Natural killer cell (primary cell): ENCODE data around the gene CNOT1. TPM values are rescaled to one million over a fixed set of nuclear protein-coding genes. Genes with fewer than 3 reads are reported as not detected.

Experiments used
- ATAC-seq, 3 donors: fragments of 150-1000 bp in 2 of 3; fragments of 200-7000 bp in 1 of 3; cut with Tn5 transposase; 1 replicate in 1 of 3; 2 replicates in 2 of 3; pipeline ENCODE4 v1.10.0; 2021; ENCODE audit warnings: mild to moderate bottlenecking in 2 of 3, moderate library complexity in 2 of 3
- DNase-seq, 2 donors: peaks; one replicate each; pipeline versions ENCODE4 v3.0.0 to v3.0.0-alpha.2; 2013 to 2021; ENCODE audit warnings: mixed read lengths in 1 of 2
- H3K27ac ChIP-seq: one replicate; pipeline ENCODE4 v1.5.1; 2013; ENCODE audit warnings: mild to moderate bottlenecking, low read length
- H3K27me3 ChIP-seq: one replicate; pipeline ENCODE4 v1.6.1; 2013; ENCODE audit warnings: low read length; ENCODE audit not compliant: control insufficient read depth, insufficient read depth
- H3K36me3 ChIP-seq: one replicate; pipeline ENCODE4 v1.6.1; 2013; ENCODE audit warnings: low read length; ENCODE audit not compliant: control insufficient read depth, insufficient read depth
- H3K4me1 ChIP-seq: one replicate; pipeline ENCODE4 v1.6.1; 2013; ENCODE audit warnings: low read length; ENCODE audit not compliant: control insufficient read depth, insufficient read depth
- H3K4me3 ChIP-seq: one replicate; pipeline ENCODE4 v1.5.1; 2013; ENCODE audit warnings: low read length
- H3K9me3 ChIP-seq: one replicate; pipeline ENCODE4 v1.6.1; 2013; ENCODE audit warnings: low read length; ENCODE audit not compliant: control insufficient read depth, insufficient read depth
- H3K27ac Mint-ChIP-seq, 2 donors: one replicate each; pipeline ENCODE4 v1.8.0; 2022; ENCODE audit warnings: mild to moderate bottlenecking in 2 of 2, mixed read lengths in 2 of 2, moderate library complexity in 1 of 2
- H3K27me3 Mint-ChIP-seq, 2 donors: one replicate each; pipeline ENCODE4 v1.8.0; 2022; ENCODE audit warnings: low read depth in 2 of 2, mixed read lengths in 2 of 2
- H3K36me3 Mint-ChIP-seq: one replicate; pipeline ENCODE4 v1.8.0; 2022; ENCODE audit warnings: mixed read lengths
- H3K4me1 Mint-ChIP-seq, 2 donors: one replicate each; pipeline ENCODE4 v1.8.0; 2022; ENCODE audit warnings: mixed read lengths in 2 of 2
- H3K4me3 Mint-ChIP-seq: one replicate; pipeline ENCODE4 v1.8.0; 2022; ENCODE audit warnings: mild to moderate bottlenecking, moderate library complexity, mixed read lengths
- H3K9me3 Mint-ChIP-seq, 2 donors: one replicate each; pipeline ENCODE4 v1.8.0; 2022; ENCODE audit warnings: mixed read lengths in 2 of 2
- WGBS: methylation state at CpG from one replicate; pipeline ENCODE4 v1.1.7; 2013; ENCODE audit warnings: missing lambda C conversion rate; ENCODE audit not compliant: insufficient coverage; 5-methylcytosine and 5-hydroxymethylcytosine counted together
- intact Hi-C: fragments of 100-400 bp; cut with micrococcal nuclease; formaldehyde crosslinking; loops from one replicate; pipeline ENCODE4 v1.14.2; 2022
- total RNA-seq, 4 donors: library from RNA; stranded (reverse); fragments of 120-200 nt in 1 of 4; gene quantifications; one replicate each; pipeline versions ENCODE4 v1.2.3 to v1.2.4, GENCODE V29; 2013 to 2022
- TF ChIP-seq, protein P1 (sequence below): fragments of 200-600 bp; IDR thresholded peaks from one replicate; pipeline ENCODE4 v1.8.0; 2022; ENCODE audit warnings: antibody characterized with exemption

CNOT1 gene
- total RNA-seq, 3 donors from 2014 or later (not counting 1 experiment from before 2014, with no cell fraction given) = 242 to 275 (median 249) TPM

GRCh38 chr16:58586340-58587030, 43.1 kb downstream of the CNOT1 start:
- no peak for DNase-seq
- Histone ChIP-seq H3K9me3 (no peaks in the 10 kb centered on the region), H3K4me3 (no peak overlapping the region), H3K27me3 (no peaks in the 10 kb centered on the region), H3K27ac (no peak overlapping the region), H3K4me1 (peaks cover 4% of the 10 kb centered on the region), H3K36me3 (peaks cover 71% of the 10 kb centered on the region)
- no peak for ATAC-seq
- Mint-ChIP-seq H3K4me1 (peaks cover 18% of the 10 kb centered on the region in 2 donors), H3K9me3 (no peaks in the 10 kb centered on the region), H3K27me3 (no peaks in the 10 kb centered on the region), H3K27ac (peak overlapping the region; percentile 68 to 73), H3K4me3 (no peak overlapping the region), H3K36me3 (peaks cover 10% of the 10 kb centered on the region)
- intact Hi-C loops = no loop called here
- 96% methylated on average over 7 of the region's 7 CpGs for WGBS
- TF ChIP-seq, protein P1, sequence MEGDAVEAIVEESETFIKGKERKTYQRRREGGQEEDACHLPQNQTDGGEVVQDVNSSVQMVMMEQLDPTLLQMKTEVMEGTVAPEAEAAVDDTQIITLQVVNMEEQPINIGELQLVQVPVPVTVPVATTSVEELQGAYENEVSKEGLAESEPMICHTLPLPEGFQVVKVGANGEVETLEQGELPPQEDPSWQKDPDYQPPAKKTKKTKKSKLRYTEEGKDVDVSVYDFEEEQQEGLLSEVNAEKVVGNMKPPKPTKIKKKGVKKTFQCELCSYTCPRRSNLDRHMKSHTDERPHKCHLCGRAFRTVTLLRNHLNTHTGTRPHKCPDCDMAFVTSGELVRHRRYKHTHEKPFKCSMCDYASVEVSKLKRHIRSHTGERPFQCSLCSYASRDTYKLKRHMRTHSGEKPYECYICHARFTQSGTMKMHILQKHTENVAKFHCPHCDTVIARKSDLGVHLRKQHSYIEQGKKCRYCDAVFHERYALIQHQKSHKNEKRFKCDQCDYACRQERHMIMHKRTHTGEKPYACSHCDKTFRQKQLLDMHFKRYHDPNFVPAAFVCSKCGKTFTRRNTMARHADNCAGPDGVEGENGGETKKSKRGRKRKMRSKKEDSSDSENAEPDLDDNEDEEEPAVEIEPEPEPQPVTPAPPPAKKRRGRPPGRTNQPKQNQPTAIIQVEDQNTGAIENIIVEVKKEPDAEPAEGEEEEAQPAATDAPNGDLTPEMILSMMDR = no peak

DNA sequence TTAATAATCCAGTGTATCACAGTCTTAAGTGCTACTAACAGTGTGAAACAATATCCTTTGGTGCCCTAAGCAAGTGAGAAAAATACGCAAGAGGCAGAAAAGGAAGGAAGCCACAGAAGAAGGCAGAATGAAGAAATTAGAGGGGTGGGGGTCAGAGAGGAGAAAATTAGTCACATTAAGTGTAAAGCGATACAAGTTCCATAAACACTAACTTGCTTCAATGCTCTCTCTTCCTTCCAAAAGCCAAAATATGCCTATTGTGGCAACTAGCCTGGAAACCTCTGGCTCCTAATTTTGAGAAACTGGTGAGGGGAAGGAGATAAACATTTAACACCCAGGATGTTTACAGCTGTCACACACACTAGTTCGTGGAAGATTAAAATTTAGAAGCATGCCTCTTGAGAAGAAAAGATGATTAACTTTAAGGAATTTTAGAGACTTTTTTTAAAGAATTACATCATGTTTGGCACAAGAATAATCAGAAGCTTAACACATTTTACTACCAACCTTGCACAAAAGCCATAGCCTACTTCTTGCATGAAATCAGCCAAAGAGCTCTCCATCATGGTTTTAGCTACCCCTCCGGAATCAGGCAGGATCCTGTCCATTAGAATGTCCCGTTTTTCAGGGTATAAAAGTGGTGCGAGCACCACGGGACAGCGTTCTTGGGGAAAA, 44.7 kb downstream of the CNOT1 start:
- H3K27ac ChIP-seq = no peak overlapping the region
- Mint-ChIP-seq H3K9me3 (no peaks in the 10 kb centered on the region), H3K27me3 (no peaks in the 10 kb centered on the region), H3K4me3 (no peak overlapping the region), H3K4me1 (peaks cover 7% of the 10 kb centered on the region in 2 donors), H3K27ac (peak overlapping the region; percentile 15 to 76), H3K36me3 (peaks cover 10% of the 10 kb centered on the region)
- no peaks in the 10 kb centered on the region for H3K9me3 ChIP-seq
- H3K27me3 ChIP-seq = no peaks in the 10 kb centered on the region
- H3K4me1 ChIP-seq = peaks cover 4% of the 10 kb centered on the region
- 95% methylated on average over 6 of the region's 8 CpGs for WGBS
- no peak for DNase-seq
- H3K4me3 ChIP-seq = no peak overlapping the region
- H3K36me3 ChIP-seq = peaks cover 78% of the 10 kb centered on the region
- intact Hi-C loops = no loop called here
- no peak for ATAC-seq
- TF ChIP-seq, protein P1 = no peak

- H3K4me1 ChIP-seq = no peaks in the 10 kb centered on the region
- H3K27me3 Mint-ChIP-seq = no peaks in the 10 kb centered on the region
- peaks cover 85% of the 10 kb centered on the region for H3K36me3 ChIP-seq
- H3K4me1 Mint-ChIP-seq = no peaks in the 10 kb centered on the region
- H3K36me3 Mint-ChIP-seq = peaks cover 24% of the 10 kb centered on the region
- no peak overlapping the region for H3K4me3 Mint-ChIP-seq
- no peak for DNase-seq
- ATAC-seq = no peak
- 94% methylated on average over 6 of the region's 8 CpGs for WGBS
- TF ChIP-seq, protein P1 = no peak
- H3K27me3 ChIP-seq = no peaks in the 10 kb centered on the region
- H3K27ac ChIP-seq = no peak overlapping the region
- no peaks in the 10 kb centered on the region for H3K9me3 Mint-ChIP-seq
- no peaks in the 10 kb centered on the region for H3K9me3 ChIP-seq
- H3K4me3 ChIP-seq = no peak overlapping the region
- H3K27ac Mint-ChIP-seq = no peak overlapping the region
- intact Hi-C loops = no loop called here
Observed at GRCh38 chr16:58582971-58583765, 46.5 kb downstream of the CNOT1 start.
